NCI-H187 (cell line): ENCODE results near the gene CFAP47.
"Not testable (repeated sequence)": the region's sequence is repeated elsewhere in the genome, so short reads cannot be mapped to it uniquely, and the experiment has no call there.

Experiments used
- DNase-seq, 2 experiments: peaks; one replicate each; lab custom pipeline; 2025; lab: John Stamatoyannopoulos, UW

The CFAP47 gene, protein sequence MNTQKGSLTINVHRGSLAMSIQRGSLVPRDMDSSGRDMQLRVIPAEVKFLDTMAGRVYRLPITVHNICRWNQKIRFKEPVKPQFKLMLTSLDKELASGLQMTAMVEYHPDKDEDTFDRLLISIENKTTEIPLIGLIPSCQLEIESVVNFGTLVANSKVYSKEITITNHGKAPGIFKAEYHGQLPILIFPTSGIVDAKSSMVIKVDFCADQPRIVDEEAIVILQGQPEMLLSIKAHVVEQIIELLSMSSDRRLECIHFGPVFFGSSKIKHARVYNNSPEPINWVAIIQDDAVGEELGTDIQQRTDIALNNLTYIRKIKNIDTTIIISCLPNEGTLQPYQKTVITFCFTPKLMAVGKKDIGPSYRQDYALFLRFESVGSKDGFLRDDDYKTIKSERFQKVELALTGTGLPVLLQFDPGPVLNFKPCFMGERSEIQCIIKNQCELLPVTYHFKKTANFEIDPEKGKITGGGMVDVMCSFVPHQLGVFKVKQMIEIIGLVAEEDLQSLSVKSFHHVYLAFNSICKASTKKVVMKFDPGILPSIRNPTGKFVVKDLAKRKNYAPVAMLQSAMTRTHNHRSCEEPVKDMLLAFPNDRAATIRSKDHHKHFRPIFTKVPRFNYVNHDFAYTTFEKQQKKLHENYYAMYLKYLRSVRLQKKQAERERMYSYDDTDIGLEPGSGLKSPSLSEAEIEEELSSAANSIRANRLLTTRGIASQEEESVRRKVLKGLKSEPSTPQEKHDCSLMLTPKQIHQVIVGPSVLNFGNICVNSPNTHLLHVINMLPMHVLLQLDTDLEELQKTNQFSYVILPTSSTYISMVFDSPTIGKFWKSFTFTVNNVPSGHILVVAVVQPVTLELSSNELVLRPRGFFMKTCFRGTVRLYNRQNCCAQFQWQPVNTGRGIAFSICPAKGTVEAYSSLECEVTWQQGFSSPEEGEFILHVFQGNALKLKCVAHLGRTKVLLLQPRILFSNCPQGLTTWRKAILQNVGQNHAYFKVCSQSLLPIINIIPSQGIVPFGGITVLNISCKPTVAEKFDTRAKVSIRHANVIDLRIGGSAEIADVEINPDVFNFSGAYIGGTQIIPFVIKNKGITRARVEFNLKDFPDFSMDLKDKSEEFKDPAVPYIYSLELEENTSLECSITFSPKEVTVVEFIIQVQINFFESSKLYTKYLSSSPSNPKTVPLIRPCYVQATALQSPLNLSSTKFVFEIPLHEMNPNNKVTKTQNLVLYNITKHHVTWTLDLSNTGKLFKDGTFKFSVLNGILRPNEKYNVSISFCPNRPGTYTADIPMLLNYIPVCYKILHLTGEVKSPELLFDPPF (N-terminal part only)

DNA sequence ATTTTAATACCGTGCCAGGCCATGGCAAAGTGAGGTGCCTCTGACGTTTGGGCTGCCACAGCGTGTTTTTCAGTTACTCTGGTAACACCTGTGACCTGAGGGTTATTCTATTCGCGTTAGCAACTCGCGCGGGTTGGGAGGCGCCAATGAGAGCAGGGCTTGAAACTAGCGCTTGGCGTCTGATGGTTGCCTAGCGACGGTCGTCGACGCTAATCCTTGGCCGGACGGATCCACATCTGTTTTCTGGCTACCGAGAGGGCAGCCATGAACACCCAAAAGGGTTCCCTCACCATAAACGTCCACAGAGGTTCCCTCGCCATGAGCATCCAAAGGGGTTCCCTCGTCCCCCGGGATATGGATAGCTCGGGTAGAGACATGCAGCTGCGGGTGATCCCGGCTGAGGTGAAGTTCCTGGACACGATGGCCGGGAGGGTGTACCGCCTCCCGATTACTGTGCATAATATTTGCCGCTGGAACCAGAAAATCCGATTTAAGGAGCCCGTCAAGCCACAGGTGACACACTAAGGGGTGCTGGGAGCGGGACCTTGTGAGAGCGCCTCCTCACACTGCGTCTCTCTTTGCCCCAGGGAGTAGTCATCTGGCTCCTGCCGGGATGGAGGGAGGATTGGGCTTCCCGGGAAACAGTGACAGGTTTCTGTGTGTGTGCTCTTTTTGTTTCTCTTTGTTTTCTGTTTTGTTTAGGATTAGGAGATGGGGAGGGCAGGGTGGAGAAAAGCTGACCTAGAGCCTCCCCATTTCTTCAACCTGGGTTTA is at the start of gene CFAP47:
Gene CFAP47 (plus strand): TSS at position 199 of the 774 bp plus-strand sequence. CDS start 66 bp downstream, at position 265.
- DNase-seq: no peak

- no peak for DNase-seq
Measured at GRCh38 chrX:35880601-35881000, 38.9 kb upstream of the CFAP47 start.

DNA sequence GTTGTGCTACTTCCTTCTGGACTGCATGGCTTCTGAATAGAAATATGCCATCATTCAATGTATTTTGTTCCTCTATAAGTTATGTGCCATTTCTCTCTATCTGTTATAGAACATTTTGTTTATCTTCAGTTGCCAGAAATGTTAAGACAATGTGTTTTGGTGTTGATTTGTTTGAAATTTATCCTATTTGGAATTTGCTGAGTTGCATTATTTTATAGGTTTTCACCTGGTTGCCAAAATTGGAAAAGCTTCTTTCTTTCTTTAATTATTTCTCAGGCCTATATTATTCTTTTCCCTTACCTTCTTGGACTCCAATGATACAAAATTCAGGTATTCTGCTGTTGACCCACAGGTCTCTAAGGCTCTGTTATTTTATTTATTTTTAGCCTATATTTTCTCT is 33.4 kb upstream of the CFAP47 start:
- no peak for DNase-seq

DNA sequence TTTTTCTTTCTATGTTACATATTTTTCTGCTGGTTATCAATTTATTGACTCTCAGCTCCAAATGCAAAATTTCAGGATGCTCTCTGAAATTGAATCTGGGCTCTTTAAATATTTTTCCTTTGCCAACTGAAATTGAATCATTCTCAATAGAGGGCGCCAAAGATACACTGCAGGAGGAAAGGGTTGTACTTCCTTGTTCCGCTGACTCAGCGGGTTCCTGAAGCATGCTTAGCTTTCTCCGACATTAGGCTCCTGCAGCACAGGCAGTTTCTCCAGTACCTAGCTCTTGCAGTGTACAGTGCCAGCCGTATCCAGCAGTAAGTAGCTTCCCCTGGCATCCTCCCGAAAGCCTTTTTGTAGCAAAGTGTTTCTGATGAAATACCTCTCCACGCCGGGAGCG is 28.8 kb upstream of the CFAP47 start:
- DNase-seq: peak in 1 of 2 experiments; percentile 42

DNA sequence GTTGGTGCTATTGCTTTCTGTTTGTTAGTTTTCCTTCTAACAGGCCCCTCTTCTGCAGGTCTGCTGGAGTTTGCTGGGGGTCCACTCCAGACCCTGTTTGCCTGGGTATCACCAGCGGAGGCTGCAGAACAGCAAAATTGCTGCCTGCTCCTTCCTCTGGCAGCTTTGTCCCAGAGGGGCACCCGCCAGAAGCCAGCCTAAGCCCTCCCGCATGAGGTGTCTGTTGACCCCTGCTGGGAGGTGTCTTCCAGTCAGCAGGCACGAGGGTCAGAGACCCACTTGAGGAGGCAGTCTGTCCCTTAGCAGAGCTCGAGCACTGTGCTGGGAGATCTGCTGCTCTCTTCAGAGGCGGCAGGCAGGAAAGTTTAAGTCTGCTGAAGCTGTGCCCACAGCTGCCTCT is 67.3 kb downstream of the CFAP47 start:
- DNase-seq: not testable (repeated sequence)

DNA sequence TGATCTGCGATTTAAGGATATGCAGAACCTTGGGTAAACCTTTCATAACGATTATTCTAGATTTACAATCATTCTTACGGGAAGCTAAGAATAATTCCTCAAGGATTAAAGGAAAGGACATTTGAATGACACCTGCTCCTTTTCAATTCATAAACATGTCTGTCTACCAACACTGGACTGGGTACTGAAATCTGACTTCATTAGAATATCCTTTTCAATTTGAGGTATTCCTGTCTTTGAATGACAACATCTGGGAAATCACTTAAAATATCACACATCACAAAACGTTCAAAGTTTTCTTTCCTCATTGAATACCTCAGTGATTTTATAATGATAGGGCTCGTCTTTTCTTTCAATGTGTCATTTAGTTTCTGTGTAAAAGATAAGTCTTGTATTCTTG is 87.7 kb downstream of the CFAP47 start:
- DNase-seq: no peak

- DNase-seq: no peak
Measured at GRCh38 chrX:36019125-36019524, 99.6 kb downstream of the CFAP47 start.

- no peak for DNase-seq
Measured at GRCh38 chrX:36035550-36035949, 116.0 kb downstream of the CFAP47 start.

DNA sequence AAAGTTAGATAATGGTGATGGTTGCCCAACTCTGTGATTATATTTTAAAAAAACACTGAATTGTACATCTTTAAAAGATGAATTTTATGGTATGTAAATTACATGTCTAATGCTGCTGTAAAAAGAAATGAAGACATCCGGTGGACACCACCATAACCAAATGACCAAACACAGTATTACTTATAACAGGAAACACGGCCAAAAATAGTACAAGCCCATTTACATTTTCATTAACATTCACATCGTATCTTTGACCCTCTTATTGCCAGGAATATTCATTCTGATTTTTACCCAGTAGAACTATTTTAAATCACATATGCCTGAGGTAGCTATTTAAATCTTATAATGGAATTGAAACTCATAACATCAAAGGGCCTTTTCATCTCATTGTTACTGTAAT is 143.2 kb downstream of the CFAP47 start:
- no peak for DNase-seq

GRCh38 chrX:36071061-36071460 is 151.5 kb downstream of the CFAP47 start:
- DNase-seq: no peak

DNA sequence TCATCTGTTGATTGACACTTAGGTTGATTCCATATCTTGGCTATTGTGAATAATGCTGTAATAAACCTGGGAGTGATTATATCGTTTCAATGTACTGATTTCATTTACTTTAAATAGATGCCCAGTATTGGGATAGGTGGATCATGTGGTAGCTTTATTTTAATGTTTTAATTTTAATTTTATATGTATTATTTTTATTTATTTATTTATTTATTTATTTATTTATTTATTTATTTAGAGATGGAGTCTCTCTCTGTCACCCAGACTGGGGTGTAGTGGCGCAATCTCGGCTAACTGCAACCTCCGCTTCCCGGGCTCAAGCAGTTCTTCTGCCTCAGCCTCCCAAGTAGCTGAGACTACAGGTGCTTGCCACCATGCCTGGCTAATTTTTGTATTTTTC is 155.5 kb downstream of the CFAP47 start:
- not testable (repeated sequence) for DNase-seq

- no peak for DNase-seq
Measured at GRCh38 chrX:36083256-36083655, 163.7 kb downstream of the CFAP47 start.

DNA sequence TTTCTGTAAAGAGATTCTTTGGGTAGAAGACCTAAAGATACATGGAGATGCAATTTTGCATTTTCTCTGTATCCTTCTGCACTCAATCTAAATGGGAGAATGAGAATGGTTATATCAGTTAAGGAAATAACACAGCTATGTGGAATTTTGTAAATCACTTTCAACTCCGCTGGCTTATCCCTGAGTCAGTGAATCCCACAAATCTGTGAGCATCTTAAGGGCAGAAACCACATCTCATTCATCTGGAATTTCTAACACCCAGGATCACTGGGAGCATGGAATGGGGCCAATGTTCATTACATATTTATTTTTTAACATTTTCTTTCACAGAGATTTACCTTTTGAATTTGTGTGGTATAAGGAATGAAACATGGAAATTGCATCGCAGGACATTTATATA is 167.8 kb downstream of the CFAP47 start:
- no peak for DNase-seq

- not testable (repeated sequence) for DNase-seq
Measured at GRCh38 chrX:36088939-36089338, 169.4 kb downstream of the CFAP47 start.

DNA sequence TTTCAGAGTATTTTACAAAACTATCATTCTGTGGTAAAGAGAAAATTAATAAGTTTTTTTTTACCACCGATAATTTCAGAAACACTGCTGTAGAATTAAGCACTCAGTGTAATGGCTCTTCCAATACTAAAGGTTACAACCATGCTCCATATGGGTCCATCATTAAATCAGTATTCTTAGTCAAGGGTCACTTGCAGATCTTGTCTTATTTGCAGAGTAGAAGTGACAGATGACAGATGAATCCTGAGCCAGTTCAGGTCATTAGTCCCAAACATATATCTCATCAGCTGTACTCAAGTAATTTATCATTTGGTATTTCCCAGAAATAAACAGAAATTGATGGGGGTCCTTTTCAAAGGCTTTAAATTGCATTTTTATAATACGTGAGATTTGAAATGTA is 182.9 kb downstream of the CFAP47 start:
- DNase-seq: no peak

DNA sequence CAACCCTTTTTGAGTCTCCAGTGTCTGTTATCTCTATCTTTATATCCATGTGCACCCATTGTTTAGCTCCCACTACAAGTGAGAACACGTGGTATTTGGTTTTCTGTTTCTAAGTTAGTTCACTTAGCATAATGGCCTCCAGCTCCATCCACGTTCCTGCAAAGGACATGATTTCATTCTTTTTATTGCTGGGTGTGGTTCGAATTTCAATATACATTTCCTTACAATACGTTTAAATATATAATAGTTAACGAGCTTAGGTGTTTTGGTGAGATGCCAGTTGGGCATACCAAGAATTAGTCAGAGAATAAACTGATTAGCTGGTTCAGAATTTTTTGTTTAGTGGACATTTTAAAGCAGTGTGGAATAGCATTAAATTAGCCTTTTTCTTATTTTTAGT is 196.7 kb downstream of the CFAP47 start:
- DNase-seq: no peak

GRCh38 chrX:36159254-36159653 is 239.7 kb downstream of the CFAP47 start:
- no peak for DNase-seq

GRCh38 chrX:36160081-36160480 is 240.5 kb downstream of the CFAP47 start:
- DNase-seq: no peak

DNA sequence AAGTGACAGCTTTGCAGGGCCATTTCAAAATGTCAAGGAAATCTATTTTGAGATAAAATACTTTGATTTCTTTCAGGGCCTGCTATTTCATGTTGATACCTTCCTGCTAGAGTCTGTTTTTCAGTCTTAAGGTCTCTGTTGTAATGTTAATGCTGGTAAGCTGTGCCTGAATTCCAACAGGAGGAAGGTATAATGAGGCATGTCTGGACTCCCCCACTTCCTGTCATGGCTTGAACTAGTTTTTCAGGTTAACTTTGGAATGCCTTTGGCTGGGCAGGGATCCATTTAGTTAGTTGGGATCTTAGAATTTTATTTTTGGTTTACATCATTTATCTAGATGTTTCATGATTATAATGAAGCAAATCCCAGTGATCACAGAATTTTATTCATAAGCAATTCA is 279.0 kb downstream of the CFAP47 start:
- no peak for DNase-seq

- DNase-seq: no peak
Measured at GRCh38 chrX:36199928-36200327, 280.4 kb downstream of the CFAP47 start.

DNA sequence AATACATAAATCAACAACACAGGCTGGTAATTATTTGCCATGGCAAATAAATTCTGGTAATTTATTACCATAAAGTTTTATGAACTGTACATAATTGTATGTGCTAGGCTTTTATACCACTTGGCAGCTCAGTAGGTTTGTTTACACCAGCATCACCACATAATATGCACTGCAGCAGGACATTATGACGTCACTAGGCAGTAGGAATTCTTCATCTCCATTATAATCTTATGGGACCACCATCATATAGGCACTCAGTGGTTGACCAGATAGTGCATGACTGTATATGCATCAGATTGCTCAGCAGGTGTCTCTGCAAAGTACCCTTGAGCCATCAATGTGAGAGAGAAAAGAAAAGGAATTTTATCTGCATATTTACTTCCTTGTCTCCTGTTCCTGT is 295.4 kb downstream of the CFAP47 start:
- DNase-seq: no peak
